Measurements from ENCODE around the gene PPP2R5C. TPM values are rescaled to one million over a fixed set of nuclear protein-coding genes. Genes with fewer than 3 reads are reported as not detected.

The PPP2R5C gene
- total RNA-seq, 1 experiment from 2014 or later, result 89.9 TPM

GRCh38 chr14:101833045-101833444, 71.5 kb downstream of the PPP2R5C start (continued):
- no peak for TF ChIP-seq FOXJ3 (CRISPR knock-in tag; IDR thresholded peaks at IDR 0.05; ENCODE audit: borderline replicate concordance)

DNA sequence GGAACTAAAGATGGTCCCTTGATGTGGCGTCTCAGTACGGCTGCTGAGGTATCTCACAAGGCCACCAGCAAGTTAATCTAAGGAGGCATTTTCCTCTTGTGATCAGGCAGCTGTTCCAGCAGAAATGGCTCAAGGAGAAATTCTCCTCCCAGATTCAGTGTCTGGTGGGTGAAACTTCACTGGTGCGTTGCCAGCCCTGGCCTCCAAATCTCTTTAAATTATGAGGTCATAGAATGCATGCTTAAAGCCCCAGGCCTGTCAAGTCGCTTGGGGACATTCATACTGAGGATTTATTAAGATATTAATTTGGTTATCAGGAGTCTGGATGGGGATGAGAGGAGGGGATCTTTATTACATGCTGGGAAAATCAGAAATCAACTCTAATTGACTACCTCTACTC, 72.9 kb downstream of the PPP2R5C start:
- Mint-ChIP-seq H3K36me3 (no peaks in the 10 kb centered on the region), H3K27ac (no peak overlapping the region), H3K4me3 (no peak overlapping the region), H3K4me1 (peaks cover 23% of the 10 kb centered on the region), H3K27me3 (ENCODE audit: low read depth) (no peaks in the 10 kb centered on the region), H3K9me3 (no peaks in the 10 kb centered on the region)
- ChIA-PET CTCF (interaction anchor here (1.0 kb wide), 1 partner anchor 64 kb away, joined by 3 read pairs; no protein-coding TSS in a partner anchor), POLR2A (interaction anchor here (2.5 kb wide), 1 partner anchor 25 kb away, joined by 10 read pairs; no protein-coding TSS in a partner anchor)
- DNase-seq (ENCODE audit: low spot score), result no peak
- ATAC-seq, result no peak
- TF ChIP-seq KAT7 (CRISPR knock-in tag; IDR thresholded peaks at IDR 0.05; ENCODE audit: borderline replicate concordance), result no peak
- TF ChIP-seq GRHL2 (CRISPR knock-in tag; IDR thresholded peaks at IDR 0.05; ENCODE audit: insufficient replicate concordance, severe bottlenecking), result no peak
- TF ChIP-seq, protein P1, sequence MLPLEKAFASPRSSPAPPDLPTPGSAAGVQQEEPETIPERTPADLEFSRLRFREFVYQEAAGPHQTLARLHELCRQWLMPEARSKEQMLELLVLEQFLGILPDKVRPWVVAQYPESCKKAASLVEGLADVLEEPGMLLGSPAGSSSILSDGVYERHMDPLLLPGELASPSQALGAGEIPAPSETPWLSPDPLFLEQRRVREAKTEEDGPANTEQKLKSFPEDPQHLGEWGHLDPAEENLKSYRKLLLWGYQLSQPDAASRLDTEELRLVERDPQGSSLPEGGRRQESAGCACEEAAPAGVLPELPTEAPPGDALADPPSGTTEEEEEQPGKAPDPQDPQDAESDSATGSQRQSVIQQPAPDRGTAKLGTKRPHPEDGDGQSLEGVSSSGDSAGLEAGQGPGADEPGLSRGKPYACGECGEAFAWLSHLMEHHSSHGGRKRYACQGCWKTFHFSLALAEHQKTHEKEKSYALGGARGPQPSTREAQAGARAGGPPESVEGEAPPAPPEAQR (CRISPR knock-in tag; IDR thresholded peaks at IDR 0.05), result no peak
- TF ChIP-seq ETV6 (CRISPR knock-in tag; IDR thresholded peaks at IDR 0.05), result no peak
- TF ChIP-seq, protein P2, sequence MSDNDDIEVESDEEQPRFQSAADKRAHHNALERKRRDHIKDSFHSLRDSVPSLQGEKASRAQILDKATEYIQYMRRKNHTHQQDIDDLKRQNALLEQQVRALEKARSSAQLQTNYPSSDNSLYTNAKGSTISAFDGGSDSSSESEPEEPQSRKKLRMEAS (CRISPR knock-in tag; IDR thresholded peaks at IDR 0.05), result no peak
- TF ChIP-seq MXD4 (CRISPR knock-in tag; IDR thresholded peaks at IDR 0.05; ENCODE audit: borderline replicate concordance), result no peak
- no peak for TF ChIP-seq TEAD1 (CRISPR knock-in tag; IDR thresholded peaks at IDR 0.05)
- TF ChIP-seq RORB (CRISPR knock-in tag; IDR thresholded peaks at IDR 0.05), result no peak
- TF ChIP-seq, protein P3, sequence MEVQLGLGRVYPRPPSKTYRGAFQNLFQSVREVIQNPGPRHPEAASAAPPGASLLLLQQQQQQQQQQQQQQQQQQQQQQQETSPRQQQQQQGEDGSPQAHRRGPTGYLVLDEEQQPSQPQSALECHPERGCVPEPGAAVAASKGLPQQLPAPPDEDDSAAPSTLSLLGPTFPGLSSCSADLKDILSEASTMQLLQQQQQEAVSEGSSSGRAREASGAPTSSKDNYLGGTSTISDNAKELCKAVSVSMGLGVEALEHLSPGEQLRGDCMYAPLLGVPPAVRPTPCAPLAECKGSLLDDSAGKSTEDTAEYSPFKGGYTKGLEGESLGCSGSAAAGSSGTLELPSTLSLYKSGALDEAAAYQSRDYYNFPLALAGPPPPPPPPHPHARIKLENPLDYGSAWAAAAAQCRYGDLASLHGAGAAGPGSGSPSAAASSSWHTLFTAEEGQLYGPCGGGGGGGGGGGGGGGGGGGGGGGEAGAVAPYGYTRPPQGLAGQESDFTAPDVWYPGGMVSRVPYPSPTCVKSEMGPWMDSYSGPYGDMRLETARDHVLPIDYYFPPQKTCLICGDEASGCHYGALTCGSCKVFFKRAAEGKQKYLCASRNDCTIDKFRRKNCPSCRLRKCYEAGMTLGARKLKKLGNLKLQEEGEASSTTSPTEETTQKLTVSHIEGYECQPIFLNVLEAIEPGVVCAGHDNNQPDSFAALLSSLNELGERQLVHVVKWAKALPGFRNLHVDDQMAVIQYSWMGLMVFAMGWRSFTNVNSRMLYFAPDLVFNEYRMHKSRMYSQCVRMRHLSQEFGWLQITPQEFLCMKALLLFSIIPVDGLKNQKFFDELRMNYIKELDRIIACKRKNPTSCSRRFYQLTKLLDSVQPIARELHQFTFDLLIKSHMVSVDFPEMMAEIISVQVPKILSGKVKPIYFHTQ (CRISPR knock-in tag; IDR thresholded peaks at IDR 0.05), result no peak
- TF ChIP-seq ZNF532 (CRISPR knock-in tag; IDR thresholded peaks at IDR 0.05; ENCODE audit: borderline replicate concordance), result no peak
- TF ChIP-seq NR1H2 (CRISPR knock-in tag; IDR thresholded peaks at IDR 0.05), result no peak
- no peak for TF ChIP-seq ERG (CRISPR knock-in tag; IDR thresholded peaks at IDR 0.05)
- TF ChIP-seq ARID4B (CRISPR knock-in tag; IDR thresholded peaks at IDR 0.05; ENCODE audit: borderline replicate concordance), result no peak
- no peak for TF ChIP-seq MYBL2 (CRISPR knock-in tag; IDR thresholded peaks at IDR 0.05)
- no peak for TF ChIP-seq ZBTB43 (CRISPR knock-in tag; IDR thresholded peaks at IDR 0.05)

Data from WTC11 (cell line).